HepG2 (cell line): Measurements from ENCODE around the gene TNP2. TPM values are rescaled to one million over a fixed set of nuclear protein-coding genes. Genes with fewer than 3 reads are reported as not detected.

Source experiments
- ARID3A ChIP-seq: IDR thresholded peaks from 2 replicates; pipeline ENCODE4 v1.6.1; 2012; ENCODE audit warnings: low read depth, low read length, improper control_type of control experiment
- CREB3 ChIP-seq: sonication (generic); formaldehyde crosslinking; IDR thresholded peaks from 2 replicates; pipeline ENCODE4 v1.5.0; 2020; ENCODE audit warnings: missing genetic modification reagents
- GTF2F1 ChIP-seq: fragments of 150-350 bp; IDR thresholded peaks from 2 replicates; pipeline ENCODE4 v1.6.1; 2014; ENCODE audit warnings: low read length
- HNRNPLL ChIP-seq: fragments of 200-400 bp; formaldehyde crosslinking; IDR thresholded peaks from 2 replicates; pipeline ENCODE4 v1.6.1; 2017; ENCODE audit warnings: mild to moderate bottlenecking, low read depth, low read length; ENCODE audit not compliant: poor library complexity, severe bottlenecking
- KDM3A ChIP-seq: IDR thresholded peaks from 2 replicates; pipeline ENCODE4 v1.6.1; 2018; ENCODE audit warnings: low read depth, missing compliant biosample characterization
- MEIS2 ChIP-seq: sonication (generic); formaldehyde crosslinking; IDR thresholded peaks from 2 replicates; pipeline ENCODE4 v1.9.0; 2021; ENCODE audit warnings: mild to moderate bottlenecking, missing genetic modification reagents
- NFE2L1 ChIP-seq: sonication (generic); formaldehyde crosslinking; IDR thresholded peaks from 2 replicates; pipeline ENCODE4 v1.4.0; 2020; ENCODE audit warnings: missing genetic modification reagents, mild to moderate bottlenecking, borderline replicate concordance
- SP2 ChIP-seq: sonication (generic); formaldehyde crosslinking; IDR thresholded peaks from 2 replicates; pipeline ENCODE4 v1.5.1; 2020; ENCODE audit warnings: mild to moderate bottlenecking, missing genetic modification reagents
- TEAD3 ChIP-seq: optimal IDR thresholded peaks from 2 replicates; pipeline ENCODE3; 2016; ENCODE audit warnings: borderline replicate concordance
- TSC22D2 ChIP-seq: sonication (generic); formaldehyde crosslinking; IDR thresholded peaks from 2 replicates; pipeline ENCODE4 v1.5.1; 2020; ENCODE audit warnings: missing genetic modification reagents, mild to moderate bottlenecking, borderline replicate concordance
- XBP1 ChIP-seq: sonication (generic); formaldehyde crosslinking; IDR thresholded peaks from 2 replicates; pipeline ENCODE4 v1.5.0; 2020; ENCODE audit warnings: missing genetic modification reagents
- ZBTB10 ChIP-seq: sonication (generic); formaldehyde crosslinking; IDR thresholded peaks from 2 replicates; pipeline ENCODE4 v1.4.0; 2020; ENCODE audit warnings: missing genetic modification reagents, borderline replicate concordance
- ZBTB20 ChIP-seq: sonication (generic); formaldehyde crosslinking; IDR thresholded peaks from 2 replicates; pipeline ENCODE4 v1.8.1; 2023; ENCODE audit warnings: missing genetic modification reagents, low read depth, mild to moderate bottlenecking, borderline replicate concordance
- ZBTB33 ChIP-seq: sonication (generic); formaldehyde crosslinking; IDR thresholded peaks from 2 replicates; pipeline ENCODE4 v1.4.0; 2020; ENCODE audit warnings: missing genetic modification reagents
- ZBTB7A ChIP-seq: sonication (generic); formaldehyde crosslinking; IDR thresholded peaks from 2 replicates; pipeline ENCODE4 v1.8.0; 2022; ENCODE audit warnings: mild to moderate bottlenecking, missing genetic modification reagents
- ZGPAT ChIP-seq: IDR thresholded peaks from 2 replicates; pipeline ENCODE4 v1.6.1; 2016; ENCODE audit warnings: mild to moderate bottlenecking
- ZNF343 ChIP-seq: sonication (generic); formaldehyde crosslinking; IDR thresholded peaks from 2 replicates; pipeline ENCODE4 v1.4.0; 2020; ENCODE audit warnings: mild to moderate bottlenecking, missing genetic modification reagents
- ZNF354B ChIP-seq: sonication (generic); formaldehyde crosslinking; IDR thresholded peaks from 2 replicates; pipeline ENCODE4 v1.8.0; 2022; ENCODE audit warnings: mild to moderate bottlenecking, missing genetic modification reagents
- ZNF432 ChIP-seq: sonication (generic); formaldehyde crosslinking; IDR thresholded peaks from 2 replicates; pipeline ENCODE4 v1.5.0; 2020; ENCODE audit warnings: missing genetic modification reagents, mild to moderate bottlenecking, borderline replicate concordance
- ZNF619 ChIP-seq: sonication (generic); formaldehyde crosslinking; IDR thresholded peaks from 2 replicates; pipeline ENCODE4 v1.4.0; 2020; ENCODE audit warnings: mild to moderate bottlenecking, missing genetic modification reagents
- ZSCAN29 ChIP-seq: sonication (generic); formaldehyde crosslinking; conservative IDR thresholded peaks from 2 replicates; pipeline ENCODE4 v1.4.0; 2020; ENCODE audit warnings: mild to moderate bottlenecking, missing genetic modification reagents
- polyA plus RNA-seq, 8 experiments: library from polyadenylated mRNA; depleted of rRNA in 3 of 8; stranded (reverse) in 7 of 8; unstranded in 1 of 8; fragments of >200 nt; fragmentation: Illumina TruSeq in 4 of 8; extraction: Trizol in 4 of 8; gene quantifications; 2 replicates each; pipeline versions ENCODE4 v1.2.1 to v1.2.3, GENCODE V29; 2011 to 2016; ENCODE audit warnings: low read depth in 4 of 8, missing spikeins in 1 of 8, mixed read lengths in 1 of 8; ENCODE audit not compliant: insufficient read depth in 1 of 8
- total RNA-seq, 5 experiments: library from RNA; depleted of rRNA; stranded (reverse); fragments of >200 nt; fragmentation: Illumina TruSeq; extraction: Trizol; gene quantifications; 2 replicates each; pipeline ENCODE4 v1.2.3, GENCODE V29; 2016; ENCODE audit warnings: low read depth in 1 of 5

TNP2 gene
- total and polyA plus RNA-seq, 2 of the 13 experiments (the other 11 are each of a cell fraction or from before 2014, with no cell fraction given), result not detected

- TF ChIP-seq ZNF343 (CRISPR knock-in tag), result no peak
- no peak for TF ChIP-seq ARID3A
- TF ChIP-seq HNRNPLL, result no peak
- no peak for TF ChIP-seq ZBTB20 (CRISPR knock-in tag)
- TF ChIP-seq CREB3 (CRISPR knock-in tag), result no peak
- peak; percentile 52; the same call in 1 of the 2 replicates for TF ChIP-seq KDM3A
- TF ChIP-seq ZBTB10, result no peak
- TF ChIP-seq MEIS2, result peak; percentile 92
- peak; percentile 57; the same call in 1 of the 2 replicates for TF ChIP-seq ZGPAT (CRISPR knock-in tag)
- no peak for TF ChIP-seq TSC22D2 (CRISPR knock-in tag)
- no peak for TF ChIP-seq XBP1 (CRISPR knock-in tag)
- TF ChIP-seq TEAD3 (CRISPR knock-in tag), result peak; percentile 73
- TF ChIP-seq NFE2L1 (CRISPR knock-in tag), result no peak
- no peak for TF ChIP-seq ZSCAN29 (CRISPR knock-in tag)
- TF ChIP-seq ZNF432 (CRISPR knock-in tag), result no peak
- TF ChIP-seq ZNF354B (CRISPR knock-in tag), result no peak
- TF ChIP-seq GTF2F1, result no peak
- no peak for TF ChIP-seq ZNF619 (CRISPR knock-in tag)
- TF ChIP-seq ZBTB7A (CRISPR knock-in tag), result no peak
- TF ChIP-seq ZBTB33 (CRISPR knock-in tag), result no peak; the same call in 1 of the 2 replicates
- TF ChIP-seq SP2 (CRISPR knock-in tag), result no peak
Observed at GRCh38 chr16:11224096-11224893, 44.8 kb downstream of the TNP2 start (continued).
